GM19193 (cell line): ENCODE results near the gene SAPCD1.

Experiments used
- POLR2A ChIP-seq: IDR thresholded peaks from 4 replicates; pipeline ENCODE4 v1.6.1; 2011; ENCODE audit not compliant: insufficient read depth, insufficient read length; ENCODE audit errors: extremely low read depth

Gene SAPCD1

GRCh38 chr6:31762356-31762755 is at the start of gene SAPCD1:
Gene SAPCD1 (plus strand): TSS chr6:31762656. CDS start chr6:31763055, 399 bp downstream.
- TF ChIP-seq POLR2A = no peak

- no peak for TF ChIP-seq POLR2A
Observed at GRCh38 chr6:31713465-31713864, 49.0 kb upstream of the SAPCD1 start.

- no peak for TF ChIP-seq POLR2A
Observed at GRCh38 chr6:31713991-31714684, 48.3 kb upstream of the SAPCD1 start.

- TF ChIP-seq POLR2A = no peak
Observed at GRCh38 chr6:31715022-31715958, 47.2 kb upstream of the SAPCD1 start, which contains the start of gene LY6G6D. Gene LY6G6D (plus strand): TSS chr6:31715348. CDS start chr6:31715356, 8 bp downstream.

GRCh38 chr6:31717499-31718222 is 44.8 kb upstream of the SAPCD1 start:
- TF ChIP-seq POLR2A = no peak

- TF ChIP-seq POLR2A = no peak
Observed at GRCh38 chr6:31718265-31718664, 44.2 kb upstream of the SAPCD1 start.

DNA sequence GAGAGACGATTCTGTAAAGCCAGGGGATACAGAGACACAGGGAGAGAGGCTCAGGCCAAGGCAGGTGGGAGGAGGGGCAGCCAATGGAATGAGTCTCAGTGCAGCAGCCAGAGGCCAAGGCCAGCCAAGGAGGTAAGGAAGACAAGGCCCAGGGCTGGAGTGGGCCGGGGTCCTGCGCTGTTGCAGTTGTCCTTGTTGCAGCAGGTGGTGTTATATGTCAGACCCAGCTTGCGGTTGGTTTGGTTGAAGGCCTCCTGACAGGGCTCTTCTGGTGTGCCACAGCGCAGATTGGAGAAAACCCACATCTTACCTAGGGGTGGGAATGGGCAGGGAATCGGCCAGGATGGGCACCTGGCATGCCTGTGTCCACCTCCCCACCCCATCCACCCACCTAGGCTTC is 43.5 kb upstream of the SAPCD1 start:
- no peak for TF ChIP-seq POLR2A

DNA sequence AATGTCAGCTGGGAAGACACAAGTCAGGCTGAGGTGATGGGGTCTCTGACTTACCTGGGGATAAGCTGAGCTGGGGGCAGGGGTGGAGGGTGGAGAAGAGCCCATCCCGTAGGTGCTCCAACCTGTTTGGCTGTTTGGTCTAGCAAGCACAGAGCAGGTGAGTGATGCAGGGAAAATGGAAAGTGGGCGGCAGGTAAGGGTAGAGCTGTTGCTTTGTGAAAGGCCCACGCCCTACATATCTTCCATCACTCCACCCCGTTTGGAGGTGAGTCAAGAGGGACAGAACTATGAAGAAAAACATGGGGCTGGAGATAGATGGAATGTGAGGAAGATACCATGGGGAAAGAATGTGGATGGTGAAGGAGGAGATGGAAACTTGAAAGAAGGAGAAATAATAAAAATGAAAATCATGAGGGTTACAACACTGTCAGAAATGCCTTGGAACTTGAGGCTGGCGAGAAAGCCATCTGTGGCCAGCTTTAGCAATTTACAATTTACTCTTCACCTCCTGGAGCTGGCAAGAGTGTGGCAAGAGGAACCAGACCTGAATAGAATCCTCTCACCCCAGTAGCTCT is 42.2 kb upstream of the SAPCD1 start:
- no peak for TF ChIP-seq POLR2A

DNA sequence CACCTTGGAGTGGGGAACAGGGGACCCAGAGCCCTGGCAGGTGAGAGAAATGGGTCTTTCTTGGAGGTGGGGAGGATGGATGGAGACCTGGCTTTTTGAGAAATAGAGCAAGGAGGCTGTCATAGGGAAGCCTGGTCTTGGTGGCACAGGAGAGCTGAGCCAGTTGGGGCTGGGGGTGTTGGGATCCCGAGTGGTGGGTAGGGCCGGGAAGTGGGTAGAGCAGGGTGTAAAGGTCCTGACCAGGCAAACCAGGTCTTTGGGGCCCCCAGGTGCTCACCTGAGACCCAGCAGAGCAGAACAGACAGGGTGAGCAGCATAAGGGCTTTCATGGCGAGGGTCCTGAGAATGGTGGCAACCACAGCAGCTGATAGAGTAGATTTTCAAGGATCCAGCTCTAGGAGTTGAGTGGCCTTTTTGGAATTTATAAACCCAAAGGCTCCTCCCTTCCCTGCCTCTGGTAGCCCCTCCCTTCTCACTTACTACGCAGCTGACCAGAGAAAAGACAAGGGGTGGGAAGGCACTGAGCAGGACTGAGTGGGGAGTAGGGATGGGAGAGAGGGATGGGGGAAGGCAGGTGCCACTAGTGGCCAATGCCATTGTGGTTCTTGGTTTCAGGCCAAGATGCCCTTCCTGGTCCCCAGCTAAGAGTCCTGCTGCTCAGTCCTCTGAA is 41.0 kb upstream of the SAPCD1 start, which contains the start of gene LY6G6C:
TSS of gene LY6G6C (minus strand) at position 396 of the 670 bp plus-strand sequence. CDS start at position 329, 67 bp downstream.
- TF ChIP-seq POLR2A = no peak

DNA sequence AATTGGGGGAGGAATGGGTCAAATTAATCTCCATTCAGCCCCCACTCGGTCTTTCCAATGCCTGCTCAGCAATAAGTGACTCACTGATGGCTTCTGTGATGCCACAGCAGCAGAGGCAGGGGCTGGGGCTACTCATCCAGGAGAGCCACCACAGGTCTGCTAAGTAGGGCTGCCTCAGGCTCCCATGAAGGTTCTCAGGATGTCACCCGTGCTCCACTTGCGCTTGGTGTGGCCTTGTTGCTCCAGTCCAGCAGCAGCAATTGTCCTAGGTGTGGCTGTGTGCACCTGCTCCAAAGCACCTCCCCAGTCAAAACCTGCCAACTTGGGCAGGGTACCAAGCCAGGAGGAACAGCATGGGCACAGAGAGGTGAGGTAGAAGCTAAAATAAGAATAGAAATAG is 40.3 kb upstream of the SAPCD1 start:
- no peak for TF ChIP-seq POLR2A

DNA sequence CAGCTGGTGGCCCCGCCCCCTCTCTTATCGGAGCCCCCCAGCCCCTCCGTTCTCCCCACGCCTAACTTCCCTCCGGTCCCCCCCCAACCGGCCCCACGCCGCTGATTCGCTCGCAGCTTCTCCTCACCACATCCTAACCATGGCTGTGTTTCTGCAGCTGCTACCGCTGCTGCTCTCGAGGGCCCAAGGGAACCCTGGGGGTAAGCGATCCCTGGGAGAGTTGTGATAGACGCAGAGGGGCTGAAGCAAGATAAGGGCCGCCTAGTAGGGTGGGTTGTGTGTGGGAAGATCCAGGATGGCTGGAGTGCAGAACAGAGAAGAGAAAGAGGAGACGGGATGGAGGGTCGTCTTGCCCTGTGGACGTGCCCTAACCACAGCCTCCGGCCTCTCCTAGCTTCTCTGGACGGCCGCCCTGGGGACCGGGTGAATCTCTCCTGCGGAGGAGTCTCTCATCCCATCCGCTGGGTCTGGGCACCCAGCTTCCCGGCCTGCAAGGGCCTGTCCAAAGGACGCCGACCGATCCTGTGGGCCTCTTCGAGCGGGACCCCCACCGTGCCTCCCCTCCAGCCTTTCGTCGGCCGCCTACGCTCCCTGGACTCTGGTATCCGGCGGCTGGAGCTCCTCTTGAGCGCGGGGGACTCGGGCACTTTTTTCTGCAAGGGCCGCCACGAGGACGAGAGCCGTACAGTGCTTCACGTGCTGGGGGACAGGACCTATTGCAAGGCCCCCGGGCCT is 39.0 kb upstream of the SAPCD1 start, which contains the start of gene MPIG6B:
TSS of gene MPIG6B (plus strand) at position 129 of the 735 bp plus-strand sequence. CDS start at position 140, 11 bp downstream.
- TF ChIP-seq POLR2A = no peak

GRCh38 chr6:31723980-31724691 is 38.3 kb upstream of the SAPCD1 start:
- no peak for TF ChIP-seq POLR2A
